Fibroblast of mammary gland (primary cell): ENCODE results near the gene COBLL1.

Experiments
- DNase-seq: peaks from one replicate; pipeline ENCODE4 v3.0.0-alpha.2; 2010; ENCODE audit warnings: low read depth
- H3K4me3 ChIP-seq: 2 replicates; pipeline ENCODE4 v1.5.1; 2011; ENCODE audit warnings: low read depth, mild to moderate bottlenecking, low read length, moderate library complexity; ENCODE audit not compliant: control insufficient read depth
- CTCF ChIP-seq: conservative IDR thresholded peaks from 2 replicates; pipeline ENCODE4 v1.5.1; 2011; ENCODE audit warnings: low read depth, low read length, inconsistent platforms; ENCODE audit not compliant: control insufficient read depth, insufficient read depth

The COBLL1 gene

GRCh38 chr2:164747783-164748433 lies 93.7 kb downstream of the COBLL1 start:
- H3K4me3 ChIP-seq = no peak overlapping the region
- no peak for TF ChIP-seq CTCF
- no peak for DNase-seq

- DNase-seq = no peak
- H3K4me3 ChIP-seq = no peak overlapping the region
- TF ChIP-seq CTCF = no peak
Observed at GRCh38 chr2:164747140-164747539, 94.5 kb downstream of the COBLL1 start.

- no peak for TF ChIP-seq CTCF
- DNase-seq = no peak
- H3K4me3 ChIP-seq = no peak overlapping the region
Observed at GRCh38 chr2:164746713-164747112, 94.9 kb downstream of the COBLL1 start.

GRCh38 chr2:164745012-164745797 lies 96.4 kb downstream of the COBLL1 start:
- no peak overlapping the region for H3K4me3 ChIP-seq
- no peak for DNase-seq
- TF ChIP-seq CTCF = no peak

- H3K4me3 ChIP-seq = no peak overlapping the region
- no peak for DNase-seq
- TF ChIP-seq CTCF = no peak
Observed at GRCh38 chr2:164742738-164743317, 98.8 kb downstream of the COBLL1 start.

- DNase-seq = peak; percentile 65
- no peak for TF ChIP-seq CTCF
- no peak overlapping the region for H3K4me3 ChIP-seq
Observed at GRCh38 chr2:164739966-164740365, 101.7 kb downstream of the COBLL1 start.
